Measurements from ENCODE around the gene TMEM151A.
"Not testable (repeated sequence)": the region's sequence is repeated elsewhere in the genome, so short reads cannot be mapped to it uniquely, and the experiment has no call there.

TMEM151A gene

DNA sequence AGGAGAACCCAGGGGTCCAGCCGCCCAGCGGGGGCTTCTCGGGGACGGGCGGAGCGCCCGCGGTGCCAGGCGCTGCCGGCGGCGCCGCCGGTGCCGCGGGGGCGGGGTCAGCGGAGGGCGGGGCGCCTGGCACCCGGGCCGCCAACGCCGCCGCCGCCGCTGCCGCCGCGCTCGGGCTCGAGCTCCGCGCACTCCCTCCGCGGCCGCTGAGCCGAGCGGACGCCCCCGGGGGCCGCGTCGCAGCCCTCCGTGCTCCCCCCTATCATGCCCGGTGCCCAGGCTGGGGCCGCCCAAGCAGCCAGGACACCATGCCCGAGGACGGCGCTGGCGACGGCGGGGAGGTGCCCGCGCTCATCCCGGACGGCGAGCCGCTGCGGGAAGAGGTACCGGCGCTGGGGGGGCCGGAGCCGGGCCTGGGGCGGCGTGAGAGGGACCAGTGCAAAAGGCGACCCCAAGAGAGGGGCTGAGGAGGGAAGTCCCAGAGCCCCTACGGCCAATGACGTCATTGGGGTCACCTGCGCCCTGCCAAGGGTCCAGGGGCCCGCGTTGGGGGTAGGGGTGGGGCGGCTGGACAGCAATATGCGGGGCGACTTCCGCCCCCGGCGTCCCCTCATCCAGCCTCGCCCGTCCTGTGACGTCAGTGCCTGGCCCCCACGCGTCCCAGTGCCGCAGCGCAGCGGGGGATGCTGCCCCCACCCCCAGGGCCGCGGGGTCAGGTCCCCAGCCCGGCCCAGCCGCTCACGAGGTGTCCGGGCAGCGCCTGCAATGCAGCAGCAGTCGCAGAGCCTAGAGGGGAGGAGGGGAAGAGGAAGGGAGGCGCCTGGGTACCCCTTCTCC is at the start of gene TMEM151A:
Gene TMEM151A (plus strand): TSS at position 189 of the 837 bp plus-strand sequence. CDS start 120 bp downstream, at position 309.
- H3K4me3 ChIP-seq (ENCODE audit: low read depth, low read length), result peak within 1 kb of the TSS; percentile 54
- peaks cover 24% of the 10 kb centered on the region for H3K27me3 ChIP-seq (ENCODE audit: control insufficient read depth, insufficient read depth, low read length)
- no peaks in the 10 kb centered on the region for H3K4me1 ChIP-seq (ENCODE audit: control insufficient read depth, insufficient read depth, low read length)
- H3K36me3 ChIP-seq (ENCODE audit: control insufficient read depth, insufficient read depth, low read length), result no peaks in the 10 kb centered on the region
- no peak within 1 kb of the TSS for H3K9ac ChIP-seq (ENCODE audit: low read depth, low read length)
- no peaks in the 10 kb centered on the region for H3K9me3 ChIP-seq (ENCODE audit: control insufficient read depth, insufficient read depth, low read length)

GRCh38 chr11:66242095-66242765 is 49.5 kb upstream of the TMEM151A start:
- Histone ChIP-seq H3K9me3 (ENCODE audit: control insufficient read depth, insufficient read depth, low read length) (no peaks in the 10 kb centered on the region), H3K4me3 (ENCODE audit: low read depth, low read length) (no peak overlapping the region), H3K4me1 (ENCODE audit: control insufficient read depth, insufficient read depth, low read length) (no peaks in the 10 kb centered on the region), H3K9ac (ENCODE audit: low read depth, low read length) (no peak overlapping the region), H3K27me3 (ENCODE audit: control insufficient read depth, insufficient read depth, low read length) (no peaks in the 10 kb centered on the region), H3K36me3 (ENCODE audit: control insufficient read depth, insufficient read depth, low read length) (peaks cover 8% of the 10 kb centered on the region)

DNA sequence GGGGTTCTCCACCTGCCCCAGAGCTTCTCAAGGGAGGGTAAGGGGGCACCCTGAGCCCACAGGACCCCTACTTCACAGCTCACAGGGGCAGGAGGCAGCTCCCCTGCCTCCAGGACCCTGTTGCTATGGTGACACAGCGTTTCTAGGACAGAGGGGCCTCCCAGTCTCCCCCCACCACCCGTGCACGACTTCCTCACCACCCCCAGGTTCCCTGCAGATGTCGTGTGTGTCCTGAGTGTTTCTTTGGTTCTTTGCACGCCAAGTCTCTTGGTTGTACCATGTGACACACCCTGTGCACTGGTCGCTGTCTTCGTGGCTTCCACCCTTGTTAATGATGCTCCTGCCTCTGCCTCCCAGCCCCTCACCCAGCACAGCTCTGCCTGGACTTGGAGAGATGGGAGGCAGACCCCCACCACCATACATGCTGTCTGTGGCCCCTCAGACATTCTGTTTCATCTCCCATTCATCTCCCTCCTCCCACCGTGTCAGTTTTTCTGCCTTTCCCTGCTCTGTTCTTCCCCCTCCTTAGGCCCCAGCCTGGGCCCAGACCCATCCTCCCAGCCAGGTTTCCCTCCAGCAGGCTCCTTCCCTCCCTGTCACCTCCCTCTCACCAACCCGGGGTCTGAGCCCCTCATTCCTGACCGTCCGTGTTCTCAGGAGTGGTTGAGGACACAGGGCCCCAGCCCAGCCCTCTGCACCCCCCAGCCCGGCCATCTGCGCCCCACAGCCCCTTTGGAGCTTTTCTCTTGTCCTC is 47.7 kb upstream of the TMEM151A start:
- Histone ChIP-seq H3K9me3 (ENCODE audit: control insufficient read depth, insufficient read depth, low read length) (no peaks in the 10 kb centered on the region), H3K36me3 (ENCODE audit: control insufficient read depth, insufficient read depth, low read length) (peaks cover 8% of the 10 kb centered on the region), H3K27me3 (ENCODE audit: control insufficient read depth, insufficient read depth, low read length) (no peaks in the 10 kb centered on the region), H3K4me3 (ENCODE audit: low read depth, low read length) (no peak overlapping the region), H3K4me1 (ENCODE audit: control insufficient read depth, insufficient read depth, low read length) (no peaks in the 10 kb centered on the region), H3K9ac (ENCODE audit: low read depth, low read length) (no peak overlapping the region)

DNA sequence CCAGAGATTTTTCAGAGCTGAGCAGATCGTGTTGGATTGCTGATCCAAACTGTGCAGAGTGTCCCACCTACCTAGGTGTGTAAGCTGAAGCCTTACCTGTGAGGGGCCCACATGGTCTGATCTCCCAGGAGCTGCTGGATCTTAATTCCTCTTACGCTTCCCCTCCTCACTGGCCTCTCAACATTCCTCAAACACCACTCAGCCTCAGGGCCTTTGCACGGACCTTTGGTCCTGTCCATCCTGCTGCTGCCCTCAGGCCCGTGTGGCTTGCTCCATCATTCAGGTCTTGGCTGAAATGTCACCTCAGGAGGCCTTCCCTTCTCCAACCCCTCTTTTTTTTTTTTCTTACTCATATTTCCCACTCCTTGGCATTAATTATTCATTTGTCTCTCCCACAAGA is 44.4 kb upstream of the TMEM151A start:
- Histone ChIP-seq H3K9me3 (ENCODE audit: control insufficient read depth, insufficient read depth, low read length) (no peaks in the 10 kb centered on the region), H3K9ac (ENCODE audit: low read depth, low read length) (no peak overlapping the region), H3K36me3 (ENCODE audit: control insufficient read depth, insufficient read depth, low read length) (no peaks in the 10 kb centered on the region), H3K4me1 (ENCODE audit: control insufficient read depth, insufficient read depth, low read length) (no peaks in the 10 kb centered on the region), H3K27me3 (ENCODE audit: control insufficient read depth, insufficient read depth, low read length) (no peaks in the 10 kb centered on the region), H3K4me3 (ENCODE audit: low read depth, low read length) (no peak overlapping the region)

GRCh38 chr11:66247801-66248200 is 43.9 kb upstream of the TMEM151A start:
- Histone ChIP-seq H3K9me3 (ENCODE audit: control insufficient read depth, insufficient read depth, low read length) (no peaks in the 10 kb centered on the region), H3K4me1 (ENCODE audit: control insufficient read depth, insufficient read depth, low read length) (no peaks in the 10 kb centered on the region), H3K4me3 (ENCODE audit: low read depth, low read length) (no peak overlapping the region), H3K27me3 (ENCODE audit: control insufficient read depth, insufficient read depth, low read length) (no peaks in the 10 kb centered on the region), H3K36me3 (ENCODE audit: control insufficient read depth, insufficient read depth, low read length) (no peaks in the 10 kb centered on the region), H3K9ac (ENCODE audit: low read depth, low read length) (no peak overlapping the region)

- H3K9ac ChIP-seq (ENCODE audit: low read depth, low read length), result no peak overlapping the region
- no peaks in the 10 kb centered on the region for H3K9me3 ChIP-seq (ENCODE audit: control insufficient read depth, insufficient read depth, low read length)
- H3K4me1 ChIP-seq (ENCODE audit: control insufficient read depth, insufficient read depth, low read length), result no peaks in the 10 kb centered on the region
- H3K27me3 ChIP-seq (ENCODE audit: control insufficient read depth, insufficient read depth, low read length), result no peaks in the 10 kb centered on the region
- no peaks in the 10 kb centered on the region for H3K36me3 ChIP-seq (ENCODE audit: control insufficient read depth, insufficient read depth, low read length)
- H3K4me3 ChIP-seq (ENCODE audit: low read depth, low read length), result no peak overlapping the region
These were observed 42.8 kb upstream of the TMEM151A start for GRCh38 chr11:66248903-66249302.

- H3K36me3 ChIP-seq (ENCODE audit: control insufficient read depth, insufficient read depth, low read length), result no peaks in the 10 kb centered on the region
- H3K9ac ChIP-seq (ENCODE audit: low read depth, low read length), result no peak overlapping the region
- no peaks in the 10 kb centered on the region for H3K27me3 ChIP-seq (ENCODE audit: control insufficient read depth, insufficient read depth, low read length)
- no peaks in the 10 kb centered on the region for H3K9me3 ChIP-seq (ENCODE audit: control insufficient read depth, insufficient read depth, low read length)
- no peak overlapping the region for H3K4me3 ChIP-seq (ENCODE audit: low read depth, low read length)
- peaks cover 3% of the 10 kb centered on the region for H3K4me1 ChIP-seq (ENCODE audit: control insufficient read depth, insufficient read depth, low read length)
These were observed 39.9 kb upstream of the TMEM151A start for GRCh38 chr11:66251809-66252208.

- H3K36me3 ChIP-seq (ENCODE audit: control insufficient read depth, insufficient read depth, low read length); H3K9me3 ChIP-seq (ENCODE audit: control insufficient read depth, insufficient read depth, low read length); H3K4me1 ChIP-seq (ENCODE audit: control insufficient read depth, insufficient read depth, low read length); H3K4me3 ChIP-seq (ENCODE audit: low read depth, low read length); H3K9ac ChIP-seq (ENCODE audit: low read depth, low read length); H3K27me3 ChIP-seq (ENCODE audit: control insufficient read depth, insufficient read depth, low read length): not testable (repeated sequence)
These were observed 38.6 kb upstream of the TMEM151A start for GRCh38 chr11:66253081-66253480.

- Histone ChIP-seq H3K36me3 (ENCODE audit: control insufficient read depth, insufficient read depth, low read length) (peaks cover 21% of the 10 kb centered on the region), H3K4me3 (ENCODE audit: low read depth, low read length) (peak overlapping the region; percentile 93), H3K9ac (ENCODE audit: low read depth, low read length) (peak overlapping the region; percentile 90), H3K4me1 (ENCODE audit: control insufficient read depth, insufficient read depth, low read length) (peaks cover 6% of the 10 kb centered on the region), H3K9me3 (ENCODE audit: control insufficient read depth, insufficient read depth, low read length) (no peaks in the 10 kb centered on the region), H3K27me3 (ENCODE audit: control insufficient read depth, insufficient read depth, low read length) (no peaks in the 10 kb centered on the region)
These were observed 33.2 kb upstream of the TMEM151A start for GRCh38 chr11:66258473-66258893.

DNA sequence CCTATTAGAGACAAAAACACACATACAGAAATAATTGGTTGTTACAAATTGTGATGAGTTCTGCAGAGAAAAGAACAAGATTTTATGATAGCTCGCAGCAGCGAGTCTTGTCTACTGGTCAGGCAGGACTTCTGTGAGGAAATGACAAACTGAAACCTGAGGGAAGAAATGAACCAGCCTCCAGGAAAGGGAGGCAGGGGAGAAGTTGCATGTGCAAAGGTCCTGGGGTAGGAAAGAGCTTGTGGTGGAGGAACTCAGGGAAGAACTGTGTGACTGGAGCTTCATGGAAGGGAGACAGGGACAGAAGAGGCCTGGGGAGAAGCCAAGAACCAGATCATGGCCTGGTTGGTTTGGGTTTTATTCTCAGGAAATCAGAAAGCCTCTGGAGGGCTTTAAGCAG is 32.5 kb upstream of the TMEM151A start:
- no peak overlapping the region for H3K9ac ChIP-seq (ENCODE audit: low read depth, low read length)

GRCh38 chr11:66259956-66260355 is 31.7 kb upstream of the TMEM151A start:
- Histone ChIP-seq H3K9ac (ENCODE audit: low read depth, low read length) (no peak overlapping the region), H3K27me3 (ENCODE audit: control insufficient read depth, insufficient read depth, low read length) (no peaks in the 10 kb centered on the region), H3K9me3 (ENCODE audit: control insufficient read depth, insufficient read depth, low read length) (no peaks in the 10 kb centered on the region), H3K4me1 (ENCODE audit: control insufficient read depth, insufficient read depth, low read length) (peaks cover 6% of the 10 kb centered on the region), H3K36me3 (ENCODE audit: control insufficient read depth, insufficient read depth, low read length) (peaks cover 23% of the 10 kb centered on the region), H3K4me3 (ENCODE audit: low read depth, low read length) (no peak overlapping the region)

More for the DNA sequence above, 32.5 kb upstream of the TMEM151A start:
- no peak overlapping the region for H3K4me3 ChIP-seq (ENCODE audit: low read depth, low read length)
- H3K9me3 ChIP-seq (ENCODE audit: control insufficient read depth, insufficient read depth, low read length), result no peaks in the 10 kb centered on the region
- no peaks in the 10 kb centered on the region for H3K27me3 ChIP-seq (ENCODE audit: control insufficient read depth, insufficient read depth, low read length)
- H3K36me3 ChIP-seq (ENCODE audit: control insufficient read depth, insufficient read depth, low read length), result peaks cover 21% of the 10 kb centered on the region
- H3K4me1 ChIP-seq (ENCODE audit: control insufficient read depth, insufficient read depth, low read length), result peaks cover 6% of the 10 kb centered on the region
